ENCODE results near the gene AURKB. TPM values are rescaled to one million over a fixed set of nuclear protein-coding genes. Genes with fewer than 3 reads are reported as not detected.

The AURKB gene
- total and polyA plus RNA-seq, 2 of the 13 experiments (the other 11 are each of a cell fraction or from before 2014, with no cell fraction given), result 29.5 to 75.3 TPM

DNA sequence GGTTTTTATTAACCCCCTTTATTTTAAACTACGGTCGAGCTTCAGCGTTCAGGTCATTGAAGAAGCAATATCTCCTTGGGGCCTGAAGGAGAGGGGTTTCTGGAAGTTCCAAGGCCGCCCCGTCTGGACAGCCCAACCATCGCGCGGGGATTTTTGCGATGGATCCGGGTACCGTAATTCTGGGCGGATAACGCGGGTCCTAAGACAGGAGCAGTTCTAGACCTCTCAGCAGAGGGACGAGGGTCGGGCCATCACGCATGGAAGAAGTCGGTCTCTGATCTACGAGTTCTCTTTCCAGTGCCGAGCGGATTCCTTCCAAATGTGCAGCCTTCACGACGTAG lies 24.0 kb downstream of the AURKB start (continued):
- TF ChIP-seq, protein P1, sequence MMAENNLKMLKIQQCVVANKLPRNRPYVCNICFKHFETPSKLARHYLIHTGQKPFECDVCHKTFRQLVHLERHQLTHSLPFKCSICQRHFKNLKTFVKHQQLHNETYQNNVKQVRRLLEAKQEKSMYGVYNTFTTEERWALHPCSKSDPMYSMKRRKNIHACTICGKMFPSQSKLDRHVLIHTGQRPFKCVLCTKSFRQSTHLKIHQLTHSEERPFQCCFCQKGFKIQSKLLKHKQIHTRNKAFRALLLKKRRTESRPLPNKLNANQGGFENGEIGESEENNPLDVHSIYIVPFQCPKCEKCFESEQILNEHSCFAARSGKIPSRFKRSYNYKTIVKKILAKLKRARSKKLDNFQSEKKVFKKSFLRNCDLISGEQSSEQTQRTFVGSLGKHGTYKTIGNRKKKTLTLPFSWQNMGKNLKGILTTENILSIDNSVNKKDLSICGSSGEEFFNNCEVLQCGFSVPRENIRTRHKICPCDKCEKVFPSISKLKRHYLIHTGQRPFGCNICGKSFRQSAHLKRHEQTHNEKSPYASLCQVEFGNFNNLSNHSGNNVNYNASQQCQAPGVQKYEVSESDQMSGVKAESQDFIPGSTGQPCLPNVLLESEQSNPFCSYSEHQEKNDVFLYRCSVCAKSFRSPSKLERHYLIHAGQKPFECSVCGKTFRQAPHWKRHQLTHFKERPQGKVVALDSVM (CRISPR knock-in tag; IDR thresholded peaks at IDR 0.05), result peak; percentile 11; the same call in 1 of the 2 replicates
- no peak for TF ChIP-seq TCF7L2 (IDR thresholded peaks at IDR 0.05; ENCODE audit: low read depth, low read length)
- TF ChIP-seq ZNF354B (CRISPR knock-in tag; IDR thresholded peaks at IDR 0.05), result no peak
- TF ChIP-seq, protein P2, sequence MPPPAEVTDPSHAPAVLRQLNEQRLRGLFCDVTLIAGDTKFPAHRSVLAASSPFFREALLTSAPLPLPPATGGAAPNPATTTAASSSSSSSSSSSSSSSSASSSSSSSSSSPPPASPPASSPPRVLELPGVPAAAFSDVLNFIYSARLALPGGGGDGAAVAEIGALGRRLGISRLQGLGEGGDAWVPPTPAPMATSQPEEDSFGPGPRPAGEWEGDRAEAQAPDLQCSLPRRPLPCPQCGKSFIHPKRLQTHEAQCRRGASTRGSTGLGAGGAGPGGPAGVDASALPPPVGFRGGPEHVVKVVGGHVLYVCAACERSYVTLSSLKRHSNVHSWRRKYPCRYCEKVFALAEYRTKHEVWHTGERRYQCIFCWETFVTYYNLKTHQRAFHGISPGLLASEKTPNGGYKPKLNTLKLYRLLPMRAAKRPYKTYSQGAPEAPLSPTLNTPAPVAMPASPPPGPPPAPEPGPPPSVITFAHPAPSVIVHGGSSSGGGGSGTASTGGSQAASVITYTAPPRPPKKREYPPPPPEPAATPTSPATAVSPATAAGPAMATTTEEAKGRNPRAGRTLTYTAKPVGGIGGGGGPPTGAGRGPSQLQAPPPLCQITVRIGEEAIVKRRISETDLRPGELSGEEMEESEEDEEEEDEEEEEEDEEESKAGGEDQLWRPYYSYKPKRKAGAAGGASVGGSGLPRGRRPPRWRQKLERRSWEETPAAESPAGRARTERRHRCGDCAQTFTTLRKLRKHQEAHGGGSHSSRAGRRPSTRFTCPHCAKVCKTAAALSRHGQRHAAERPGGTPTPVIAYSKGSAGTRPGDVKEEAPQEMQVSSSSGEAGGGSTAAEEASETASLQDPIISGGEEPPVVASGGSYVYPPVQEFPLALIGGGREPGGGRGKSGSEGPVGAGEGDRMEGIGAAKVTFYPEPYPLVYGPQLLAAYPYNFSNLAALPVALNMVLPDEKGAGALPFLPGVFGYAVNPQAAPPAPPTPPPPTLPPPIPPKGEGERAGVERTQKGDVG (CRISPR knock-in tag; IDR thresholded peaks at IDR 0.05; ENCODE audit: borderline replicate concordance), result 0 out of 2 replicates have a peak, but pooled peaks have one; percentile 35
- TF ChIP-seq RORA (CRISPR knock-in tag; IDR thresholded peaks at IDR 0.05), result peak; percentile 86; the same call in 1 of the 2 replicates
- TF ChIP-seq ZSCAN31 (CRISPR knock-in tag; IDR thresholded peaks at IDR 0.05; ENCODE audit: low read depth), result peak; percentile 57; the same call in 1 of the 2 replicates
- TF ChIP-seq, protein P3, sequence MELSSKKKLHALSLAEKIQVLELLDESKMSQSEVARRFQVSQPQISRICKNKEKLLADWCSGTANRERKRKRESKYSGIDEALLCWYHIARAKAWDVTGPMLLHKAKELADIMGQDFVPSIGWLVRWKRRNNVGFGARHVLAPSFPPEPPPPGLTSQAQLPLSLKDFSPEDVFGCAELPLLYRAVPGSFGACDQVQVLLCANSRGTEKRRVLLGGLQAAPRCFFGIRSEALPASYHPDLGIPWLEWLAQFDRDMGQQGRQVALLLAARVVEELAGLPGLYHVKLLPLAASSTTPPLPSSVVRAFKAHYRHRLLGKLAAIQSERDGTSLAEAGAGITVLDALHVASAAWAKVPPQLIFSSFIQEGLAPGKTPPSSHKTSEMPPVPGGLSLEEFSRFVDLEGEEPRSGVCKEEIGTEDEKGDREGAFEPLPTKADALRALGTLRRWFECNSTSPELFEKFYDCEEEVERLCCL (CRISPR knock-in tag; IDR thresholded peaks at IDR 0.05; ENCODE audit: borderline replicate concordance), result 0 out of 2 replicates have a peak, but pooled peaks have one; percentile 23
- TF ChIP-seq MAZ (IDR thresholded peaks at IDR 0.05; ENCODE audit: borderline replicate concordance, low read depth, low read length), result no peak
- TF ChIP-seq MAZ (CRISPR knock-in tag; IDR thresholded peaks at IDR 0.05; ENCODE audit: low read depth), result peak; percentile 73
- 0 out of 2 replicates have a peak, but pooled peaks have one; percentile 37 for TF ChIP-seq ZNF446 (CRISPR knock-in tag; IDR thresholded peaks at IDR 0.05)
- peak; percentile 98 for TF ChIP-seq GZF1 (CRISPR knock-in tag; IDR thresholded peaks at IDR 0.05)
- TF ChIP-seq, protein P4, sequence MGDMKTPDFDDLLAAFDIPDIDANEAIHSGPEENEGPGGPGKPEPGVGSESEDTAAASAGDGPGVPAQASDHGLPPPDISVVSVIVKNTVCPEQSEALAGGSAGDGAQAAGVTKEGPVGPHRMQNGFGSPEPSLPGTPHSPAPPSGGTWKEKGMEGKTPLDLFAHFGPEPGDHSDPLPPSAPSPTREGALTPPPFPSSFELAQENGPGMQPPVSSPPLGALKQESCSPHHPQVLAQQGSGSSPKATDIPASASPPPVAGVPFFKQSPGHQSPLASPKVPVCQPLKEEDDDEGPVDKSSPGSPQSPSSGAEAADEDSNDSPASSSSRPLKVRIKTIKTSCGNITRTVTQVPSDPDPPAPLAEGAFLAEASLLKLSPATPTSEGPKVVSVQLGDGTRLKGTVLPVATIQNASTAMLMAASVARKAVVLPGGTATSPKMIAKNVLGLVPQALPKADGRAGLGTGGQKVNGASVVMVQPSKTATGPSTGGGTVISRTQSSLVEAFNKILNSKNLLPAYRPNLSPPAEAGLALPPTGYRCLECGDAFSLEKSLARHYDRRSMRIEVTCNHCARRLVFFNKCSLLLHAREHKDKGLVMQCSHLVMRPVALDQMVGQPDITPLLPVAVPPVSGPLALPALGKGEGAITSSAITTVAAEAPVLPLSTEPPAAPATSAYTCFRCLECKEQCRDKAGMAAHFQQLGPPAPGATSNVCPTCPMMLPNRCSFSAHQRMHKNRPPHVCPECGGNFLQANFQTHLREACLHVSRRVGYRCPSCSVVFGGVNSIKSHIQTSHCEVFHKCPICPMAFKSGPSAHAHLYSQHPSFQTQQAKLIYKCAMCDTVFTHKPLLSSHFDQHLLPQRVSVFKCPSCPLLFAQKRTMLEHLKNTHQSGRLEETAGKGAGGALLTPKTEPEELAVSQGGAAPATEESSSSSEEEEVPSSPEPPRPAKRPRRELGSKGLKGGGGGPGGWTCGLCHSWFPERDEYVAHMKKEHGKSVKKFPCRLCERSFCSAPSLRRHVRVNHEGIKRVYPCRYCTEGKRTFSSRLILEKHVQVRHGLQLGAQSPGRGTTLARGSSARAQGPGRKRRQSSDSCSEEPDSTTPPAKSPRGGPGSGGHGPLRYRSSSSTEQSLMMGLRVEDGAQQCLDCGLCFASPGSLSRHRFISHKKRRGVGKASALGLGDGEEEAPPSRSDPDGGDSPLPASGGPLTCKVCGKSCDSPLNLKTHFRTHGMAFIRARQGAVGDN (CRISPR knock-in tag; IDR thresholded peaks at IDR 0.05), result peak; percentile 65; the same call in 1 of the 2 replicates
- TF ChIP-seq ZNF747 (CRISPR knock-in tag; IDR thresholded peaks at IDR 0.05; ENCODE audit: borderline replicate concordance), result 0 out of 2 replicates have a peak, but pooled peaks have one; percentile 18
- peak; percentile 96 for TF ChIP-seq SMAD1 (CRISPR knock-in tag; IDR thresholded peaks at IDR 0.05; ENCODE audit: borderline replicate concordance, low read depth)
- TF ChIP-seq MTF2 (CRISPR knock-in tag; IDR thresholded peaks at IDR 0.05; ENCODE audit: borderline replicate concordance), result no peak; the same call in 1 of the 2 replicates
- TF ChIP-seq, protein P5, sequence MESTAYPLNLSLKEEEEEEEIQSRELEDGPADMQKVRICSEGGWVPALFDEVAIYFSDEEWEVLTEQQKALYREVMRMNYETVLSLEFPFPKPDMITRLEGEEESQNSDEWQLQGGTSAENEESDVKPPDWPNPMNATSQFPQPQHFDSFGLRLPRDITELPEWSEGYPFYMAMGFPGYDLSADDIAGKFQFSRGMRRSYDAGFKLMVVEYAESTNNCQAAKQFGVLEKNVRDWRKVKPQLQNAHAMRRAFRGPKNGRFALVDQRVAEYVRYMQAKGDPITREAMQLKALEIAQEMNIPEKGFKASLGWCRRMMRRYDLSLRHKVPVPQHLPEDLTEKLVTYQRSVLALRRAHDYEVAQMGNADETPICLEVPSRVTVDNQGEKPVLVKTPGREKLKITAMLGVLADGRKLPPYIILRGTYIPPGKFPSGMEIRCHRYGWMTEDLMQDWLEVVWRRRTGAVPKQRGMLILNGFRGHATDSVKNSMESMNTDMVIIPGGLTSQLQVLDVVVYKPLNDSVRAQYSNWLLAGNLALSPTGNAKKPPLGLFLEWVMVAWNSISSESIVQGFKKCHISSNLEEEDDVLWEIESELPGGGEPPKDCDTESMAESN (CRISPR knock-in tag; conservative IDR thresholded peaks at IDR 0.05), result peak; percentile 40; the same call in 1 of the 2 replicates

Measured in HepG2 (cell line).